ENCODE results near the gene RIMBP2. TPM values are rescaled to one million over a fixed set of nuclear protein-coding genes. Genes with fewer than 3 reads are reported as not detected.

Gene RIMBP2
- total and polyA plus RNA-seq, 9 of the 15 experiments (the other 6 are each of a cell fraction or from before 2014, with no cell fraction given): not detected

- TF ChIP-seq BCL6 (CRISPR knock-in tag; IDR thresholded peaks at IDR 0.05) (no peak), TAL1 (IDR thresholded peaks at IDR 0.05) (no peak)
These were observed 363.0 kb downstream of the RIMBP2 start (continued) for GRCh38 chr12:130353081-130353480.

DNA sequence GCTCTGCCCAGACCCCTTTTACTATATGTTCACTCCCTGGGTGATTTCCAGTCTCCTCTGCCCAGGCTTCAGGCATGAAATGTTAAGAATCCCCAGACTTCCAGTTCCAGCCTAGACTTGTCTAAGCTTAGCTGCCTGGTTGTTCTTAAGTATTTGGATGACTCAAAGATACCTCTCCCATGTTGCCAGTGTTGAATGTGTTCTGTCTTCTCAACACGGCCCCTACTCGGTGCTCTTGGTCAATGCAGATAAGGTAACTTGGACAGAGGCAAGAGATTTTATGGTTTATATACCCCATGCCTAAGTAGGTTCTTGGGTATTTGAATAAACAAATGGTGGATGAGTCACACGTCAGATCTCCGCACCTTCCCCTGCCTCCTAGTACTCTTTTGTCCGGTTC is 364.8 kb downstream of the RIMBP2 start:
- ATAC-seq (no peak), FAIRE-seq (no peak), DNase-seq (ENCODE audit: extremely low read depth in 1 of 4, low spot score in 3 of 4) (no peak)
- CTCF ChIA-PET (ENCODE audit: low intra/inter-chr PET ratio): no interaction called here
- no TSS peak for BruUV-seq (replicated peaks)
- Histone ChIP-seq H3K9ac (ENCODE audit: insufficient read depth in 1 of 2, low read depth in 2 of 2, low read length in 2 of 2) (no peak overlapping the region), H3K4me2 (ENCODE audit: insufficient read depth, low read length) (no peak overlapping the region), H3K4me3 (no peak overlapping the region), H3K9me3 (replicated peaks; ENCODE audit: control insufficient read depth, insufficient read depth, low read depth, low read length) (no peaks in the 10 kb centered on the region), H3K9me1 (ENCODE audit: control insufficient read depth, insufficient read depth, low read length) (no peaks in the 10 kb centered on the region), H3K36me3 (ENCODE audit: control insufficient read depth, insufficient read depth, low read length) (no peaks in the 10 kb centered on the region), H3K79me2 (ENCODE audit: control insufficient read depth, insufficient read depth, low read length) (no peaks in the 10 kb centered on the region), H4K20me1 (replicated peaks; ENCODE audit: control insufficient read depth, insufficient read depth, low read length) (no peaks in the 10 kb centered on the region), H3K4me1 (replicated peaks in 1 of 2; ENCODE audit: control insufficient read depth in 2 of 2, insufficient read depth in 2 of 2, low read length in 2 of 2) (no peaks in the 10 kb centered on the region), H3K27me3 (ENCODE audit: control insufficient read depth in 2 of 2, insufficient read depth in 2 of 2, low read length in 2 of 2) (peaks cover 3 to 9% of the 10 kb centered on the region in 2 experiments; a peak in 4 of 5 replicates), H2AFZ (ENCODE audit: low read depth, low read length) (no peak overlapping the region), H3K27ac (ENCODE audit: extremely low read depth, low read depth, low read length) (no peak overlapping the region)
- 0% methylated on average over 5 of the region's 5 CpGs for WGBS (ENCODE audit: insufficient coverage, low coverage, missing lambda C conversion rate)
- TF ChIP-seq POLR2B (IDR thresholded peaks at IDR 0.05; ENCODE audit: low read depth, partially characterized antibody): no peak
- in situ Hi-C loops (cut with MboI): no loop called here
- POLR2A ChIA-PET: interaction anchor here (0.8 kb wide), 1 partner anchor 16 kb away, joined by 3 read pairs; no protein-coding TSS in a partner anchor
- intact Hi-C loops (cut with micrococcal nuclease): no loop called here

DNA sequence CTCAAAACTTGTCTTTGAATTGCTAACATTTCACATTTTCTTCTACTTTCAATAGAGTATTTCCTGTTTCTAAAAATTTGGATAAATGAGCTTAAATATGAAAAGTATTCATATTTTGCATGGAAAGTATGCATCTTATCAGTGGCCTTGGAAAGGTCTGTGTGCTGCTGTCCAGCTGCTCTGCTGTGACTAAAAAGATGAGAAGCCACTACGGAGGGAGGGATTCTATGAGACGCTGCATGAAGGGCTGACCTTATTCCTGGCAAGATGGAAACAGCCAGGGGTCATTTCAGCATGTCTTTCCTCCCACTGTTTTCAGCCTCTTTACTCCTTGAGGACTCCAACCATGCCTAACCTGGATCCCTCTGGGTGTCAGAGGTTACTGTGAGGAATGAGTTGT is 365.4 kb downstream of the RIMBP2 start:
- ChIA-PET CTCF (ENCODE audit: low intra/inter-chr PET ratio) (no interaction called here), POLR2A (interaction anchor here (0.8 kb wide), 1 partner anchor 16 kb away, joined by 3 read pairs; no protein-coding TSS in a partner anchor)
- in situ Hi-C loops (cut with MboI) (no loop called here), intact Hi-C loops (cut with micrococcal nuclease) (no loop called here)
- Histone ChIP-seq H3K27me3 (ENCODE audit: control insufficient read depth in 2 of 2, insufficient read depth in 2 of 2, low read length in 2 of 2) (peaks cover 0 to 9% of the 10 kb centered on the region in 2 experiments; a peak in 3 of 5 replicates), H3K4me3 (no peak overlapping the region), H3K9me1 (ENCODE audit: control insufficient read depth, insufficient read depth, low read length) (no peaks in the 10 kb centered on the region), H3K36me3 (ENCODE audit: control insufficient read depth, insufficient read depth, low read length) (no peaks in the 10 kb centered on the region), H2AFZ (ENCODE audit: low read depth, low read length) (no peak overlapping the region), H3K9me3 (replicated peaks; ENCODE audit: control insufficient read depth, insufficient read depth, low read depth, low read length) (no peaks in the 10 kb centered on the region), H3K4me2 (ENCODE audit: insufficient read depth, low read length) (no peak overlapping the region), H3K9ac (ENCODE audit: insufficient read depth in 1 of 2, low read depth in 2 of 2, low read length in 2 of 2) (no peak overlapping the region), H3K4me1 (replicated peaks in 1 of 2; ENCODE audit: control insufficient read depth in 2 of 2, insufficient read depth in 2 of 2, low read length in 2 of 2) (no peaks in the 10 kb centered on the region), H3K79me2 (ENCODE audit: control insufficient read depth, insufficient read depth, low read length) (no peaks in the 10 kb centered on the region), H3K27ac (ENCODE audit: extremely low read depth, low read depth, low read length) (no peak overlapping the region), H4K20me1 (replicated peaks; ENCODE audit: control insufficient read depth, insufficient read depth, low read length) (no peaks in the 10 kb centered on the region)
- DNase-seq (ENCODE audit: extremely low read depth in 1 of 4, low spot score in 3 of 4) (no peak), ATAC-seq (no peak), FAIRE-seq (no peak)
- WGBS (ENCODE audit: insufficient coverage, low coverage, missing lambda C conversion rate): 0% methylated on average over 2 of the region's 2 CpGs
- BruUV-seq (replicated peaks): no TSS peak
- TF ChIP-seq PURB (CRISPR knock-in tag; IDR thresholded peaks at IDR 0.05; ENCODE audit: low read depth) (no peak), TARDBP (IDR thresholded peaks at IDR 0.05) (no peak), HDAC1 (IDR thresholded peaks at IDR 0.05) (no peak), SMARCA4 (IDR thresholded peaks at IDR 0.05) (no peak), TCF7L2 (IDR thresholded peaks at IDR 0.05; ENCODE audit: low read depth, low read length) (no peak), THRA (IDR thresholded peaks at IDR 0.05) (no peak), JUNB (CRISPR knock-in tag; conservative IDR thresholded peaks at IDR 0.05) (no peak), RAD21 (CRISPR knock-in tag; conservative IDR thresholded peaks at IDR 0.05 in 1 of 2, IDR thresholded peaks at IDR 0.05 in 1 of 2) (no peak), RFX1 (IDR thresholded peaks at IDR 0.05) (no peak), ZNF75A (CRISPR knock-in tag; IDR thresholded peaks at IDR 0.05) (no peak), HNRNPUL1 (IDR thresholded peaks at IDR 0.05; ENCODE audit: low read length) (no peak)

Measured in K562 (cell line).